K562 (cell line): ENCODE measurements around the gene LY6G5B. TPM values are rescaled to one million over a fixed set of nuclear protein-coding genes. Genes with fewer than 3 reads are reported as not detected.
A peak's percentile ranks its signal among the peaks of the same experiment; 100 is the strongest.

ENCODE experiments used
- BHLHE40 ChIP-seq: IDR thresholded peaks from 2 replicates; pipeline ENCODE4 v1.6.1; 2011; ENCODE audit warnings: low read length, improper control_type of control experiment
- CCAR2 ChIP-seq: fragments of 200-400 bp; formaldehyde crosslinking; IDR thresholded peaks from 2 replicates; pipeline ENCODE4 v1.6.1; 2017; ENCODE audit warnings: mild to moderate bottlenecking, low read depth, low read length
- CTCF ChIP-seq, 3 experiments: IDR thresholded peaks in 2 of 3; conservative IDR thresholded peaks in 1 of 3; 2 replicates each; pipeline ENCODE4 v1.5.1; 2011 to 2012; ENCODE audit warnings: low read length in 3 of 3, mild to moderate bottlenecking in 3 of 3, control low read depth in 2 of 3, improper control_type of control experiment in 1 of 3, inconsistent platforms in 1 of 3, low read depth in 1 of 3, mixed read lengths in 1 of 3, moderate library complexity in 1 of 3; ENCODE audit not compliant: insufficient read depth in 2 of 3
- ELK1 ChIP-seq: sonication (generic); formaldehyde crosslinking; IDR thresholded peaks from 2 replicates; pipeline ENCODE4 v1.8.1; 2022; ENCODE audit warnings: missing genetic modification reagents
- HMG20B ChIP-seq: fragments of 250-450 bp; sonication (Bioruptor Pico); IDR thresholded peaks from 2 replicates; pipeline ENCODE4 v1.5.0; 2021; ENCODE audit warnings: mild to moderate bottlenecking
- HNRNPL ChIP-seq: fragments of 200-400 bp; formaldehyde crosslinking; IDR thresholded peaks from 2 replicates; pipeline ENCODE4 v1.6.1; 2017; ENCODE audit warnings: low read depth, mild to moderate bottlenecking, low read length
- IRF2 ChIP-seq: sonication (generic); formaldehyde crosslinking; IDR thresholded peaks from 2 replicates; pipeline ENCODE4 v1.8.1; 2022; ENCODE audit warnings: mild to moderate bottlenecking, missing genetic modification reagents
- NKRF ChIP-seq: fragments of 450-650 bp; IDR thresholded peaks from 2 replicates; pipeline ENCODE4 v1.6.1; 2016; ENCODE audit warnings: borderline replicate concordance
- NUFIP1 ChIP-seq: fragments of 450-650 bp; IDR thresholded peaks from 2 replicates; pipeline ENCODE4 v1.6.1; 2018; ENCODE audit not compliant: partially characterized antibody
- PATZ1 ChIP-seq: fragments of 250-450 bp; sonication (Bioruptor Pico); IDR thresholded peaks from 2 replicates; pipeline ENCODE4 v1.5.0; 2020; ENCODE audit warnings: mild to moderate bottlenecking, borderline replicate concordance
- RAD51 ChIP-seq: fragments of 450-650 bp; IDR thresholded peaks from 2 replicates; pipeline ENCODE4 v1.7.1; 2016; ENCODE audit warnings: low read depth, mild to moderate bottlenecking, borderline replicate concordance
- SRSF1 ChIP-seq: fragments of 200-400 bp; formaldehyde crosslinking; IDR thresholded peaks from 2 replicates; pipeline ENCODE4 v1.6.1; 2017; ENCODE audit warnings: mild to moderate bottlenecking, low read depth, low read length, moderate library complexity
- STAT5B ChIP-seq: fragments of 250-450 bp; sonication (Bioruptor Pico); IDR thresholded peaks from 2 replicates; pipeline ENCODE4 v1.8.0; 2021; ENCODE audit warnings: mild to moderate bottlenecking, inconsistent platforms
- TEAD2 ChIP-seq: fragments of 450-650 bp; IDR thresholded peaks from 2 replicates; pipeline ENCODE4 v1.6.1; 2016; ENCODE audit warnings: missing genetic modification characterization, control low read depth, missing compliant biosample characterization
- XRCC4 ChIP-seq: IDR thresholded peaks from one replicate; pipeline ENCODE4 v1.6.1; 2011; ENCODE audit not compliant: insufficient read depth, insufficient read length; ENCODE audit errors: extremely low read depth
- ZFPM2 ChIP-seq: fragments of 250-450 bp; sonication (Bioruptor Pico); IDR thresholded peaks from 2 replicates; pipeline ENCODE4 v1.5.1; 2022; ENCODE audit warnings: mild to moderate bottlenecking
- ZKSCAN1 ChIP-seq: fragments of 150-350 bp; IDR thresholded peaks from 2 replicates; pipeline ENCODE4 v1.6.1; 2016; ENCODE audit warnings: low read depth, low read length
- ZNF507 ChIP-seq: conservative IDR thresholded peaks from 2 replicates; pipeline ENCODE4 v1.6.1; 2017; ENCODE audit warnings: missing genetic modification characterization, missing compliant biosample characterization
- ZNF707 ChIP-seq: fragments of 250-450 bp; sonication (Bioruptor Pico); conservative IDR thresholded peaks from 2 replicates; pipeline ENCODE4 v1.8.0; 2022; ENCODE audit warnings: inconsistent platforms, mild to moderate bottlenecking, moderate library complexity
- polyA plus RNA-seq, 8 experiments: library from polyadenylated mRNA; depleted of rRNA in 4 of 8; stranded (reverse) in 5 of 8; unstranded in 3 of 8; fragments of >200 nt; fragmentation: Nextera tagmentation in 2 of 8; fragmentation: Illumina TruSeq in 1 of 8; extraction: Ambion mirVana in 2 of 8; extraction: Trizol in 1 of 8; gene quantifications; 2 replicates each; pipeline versions ENCODE4 v1.2.1 to v1.2.3, GENCODE V29; 2011 to 2014; ENCODE audit warnings: inconsistent platforms in 1 of 8, missing spikeins in 1 of 8
- total RNA-seq, 7 experiments: library from RNA; depleted of rRNA in 6 of 7; stranded (reverse); fragments of >200 nt in 6 of 7; fragmentation: Illumina TruSeq in 2 of 7; extraction: Trizol in 2 of 7; gene quantifications; 2 replicates each; pipeline versions ENCODE4 v1.2.1 to v1.2.3, GENCODE V29; 2011 to 2021; ENCODE audit warnings: low replicate concordance in 1 of 7

The LY6G5B gene
- total and polyA plus RNA-seq, 9 of the 15 experiments (the other 6 are each of a cell fraction or from before 2014, with no cell fraction given) = 6.0 to 27.0 (median 7.5) TPM

- no peak for TF ChIP-seq TEAD2 (tag)
- TF ChIP-seq ZFPM2 (CRISPR knock-in tag) = 0 out of 2 replicates have a peak, but pooled peaks have one; percentile 80
- no peak for TF ChIP-seq ZNF507
- TF ChIP-seq ZNF707 = no peak
- TF ChIP-seq PATZ1 = no peak
- no peak for TF ChIP-seq ZKSCAN1
- TF ChIP-seq CCAR2 = no peak
- TF ChIP-seq IRF2 (CRISPR knock-in tag) = no peak
- no peak for TF ChIP-seq STAT5B (CRISPR knock-in tag)
- no peak for TF ChIP-seq HMG20B
- TF ChIP-seq SRSF1 = no peak
- TF ChIP-seq XRCC4 = no peak
- peak; percentile 84; the same call in 1 of the 2 replicates for TF ChIP-seq NKRF
- no peak; the same call in 1 of the 2 replicates for TF ChIP-seq BHLHE40
- TF ChIP-seq CTCF (IDR thresholded peaks at IDR 0.05 in 2 of 3, conservative IDR thresholded peaks at IDR 0.05 in 1 of 3; ENCODE audit: insufficient read depth in 2 of 3, low read depth in 1 of 3, low read length in 3 of 3) = no peak
- TF ChIP-seq NUFIP1 = no peak
- TF ChIP-seq HNRNPL = no peak
- TF ChIP-seq ELK1 (CRISPR knock-in tag) = no peak
- no peak for TF ChIP-seq RAD51
Measured at GRCh38 chr6:31620586-31621319, 49.0 kb upstream of the LY6G5B start, which contains the start of gene PRRC2A (continued).
